ENCODE results near the gene ZXDB.

GRCh38 chrX:57586360-57586759, 5.5 kb upstream of the ZXDB start:
- TF ChIP-seq REST (IDR thresholded peaks at IDR 0.05; ENCODE audit: low read depth) (no peak), EZH2 (IDR thresholded peaks at IDR 0.05) (no peak)
